Raji (cell line): ENCODE data around the gene CACUL1.

Experiments
- POLR2A ChIP-seq: IDR thresholded peaks from 2 replicates; pipeline ENCODE4 v1.6.1; 2011; ENCODE audit warnings: low read depth, low read length, control low read depth; ENCODE audit not compliant: insufficient read depth

The CACUL1 gene

DNA sequence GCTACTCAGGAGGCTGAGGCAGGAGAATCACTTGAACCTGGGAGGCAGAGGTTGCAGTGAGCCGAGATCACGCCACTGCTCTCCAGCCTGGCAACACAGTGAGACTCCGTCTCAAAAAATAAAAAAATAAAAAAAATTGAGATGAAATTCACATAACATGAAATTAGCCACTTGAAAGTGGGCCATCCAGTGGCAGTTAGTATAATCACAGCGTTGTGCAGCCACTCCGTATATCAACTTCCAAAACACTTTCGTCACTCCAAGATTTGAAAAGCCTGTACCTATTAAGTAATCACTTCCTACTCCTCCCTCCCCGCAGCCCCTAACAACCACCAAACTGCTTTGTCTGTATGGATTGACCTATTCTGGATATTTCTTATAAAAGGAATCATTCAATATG lies 20.7 kb upstream of the CACUL1 start:
- no peak for TF ChIP-seq POLR2A

- TF ChIP-seq POLR2A = no peak
Observed at GRCh38 chr10:118773041-118773440, 18.3 kb upstream of the CACUL1 start.

GRCh38 chr10:118771976-118772375 lies 17.2 kb upstream of the CACUL1 start:
- TF ChIP-seq POLR2A = no peak

DNA sequence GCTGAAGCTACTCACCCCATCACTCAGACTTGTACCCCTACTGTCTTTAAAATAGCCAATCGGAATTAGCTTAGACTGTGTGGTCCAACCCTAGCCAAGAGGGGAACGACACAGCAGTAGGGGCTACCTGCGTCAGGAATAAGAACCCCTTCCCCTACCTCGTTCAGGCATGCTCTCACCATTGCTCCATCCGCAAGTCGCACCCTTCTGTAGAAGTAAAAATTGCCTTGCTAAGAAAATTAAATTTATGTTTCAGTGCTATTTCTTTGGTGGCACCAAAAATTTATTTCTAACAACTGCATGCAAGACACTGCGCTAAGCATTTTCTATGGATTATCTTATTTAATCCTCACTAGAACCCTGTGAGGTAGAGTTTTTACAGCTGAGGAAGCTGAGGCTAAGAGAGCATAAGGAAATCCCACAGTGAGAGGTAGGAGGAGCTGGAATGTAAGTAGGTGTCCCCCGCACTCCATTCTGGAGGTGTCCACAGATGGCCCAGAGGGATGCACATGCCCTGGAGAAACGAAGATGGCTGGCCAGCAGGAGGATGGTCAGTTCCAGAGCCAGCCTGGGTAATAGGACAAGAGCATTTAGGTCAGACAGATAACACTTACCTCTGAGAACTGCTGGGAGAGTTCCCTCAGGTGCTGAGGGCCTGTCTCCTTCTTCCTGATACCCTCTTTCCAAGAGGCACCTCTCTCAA lies 15.3 kb upstream of the CACUL1 start:
- no peak for TF ChIP-seq POLR2A

DNA sequence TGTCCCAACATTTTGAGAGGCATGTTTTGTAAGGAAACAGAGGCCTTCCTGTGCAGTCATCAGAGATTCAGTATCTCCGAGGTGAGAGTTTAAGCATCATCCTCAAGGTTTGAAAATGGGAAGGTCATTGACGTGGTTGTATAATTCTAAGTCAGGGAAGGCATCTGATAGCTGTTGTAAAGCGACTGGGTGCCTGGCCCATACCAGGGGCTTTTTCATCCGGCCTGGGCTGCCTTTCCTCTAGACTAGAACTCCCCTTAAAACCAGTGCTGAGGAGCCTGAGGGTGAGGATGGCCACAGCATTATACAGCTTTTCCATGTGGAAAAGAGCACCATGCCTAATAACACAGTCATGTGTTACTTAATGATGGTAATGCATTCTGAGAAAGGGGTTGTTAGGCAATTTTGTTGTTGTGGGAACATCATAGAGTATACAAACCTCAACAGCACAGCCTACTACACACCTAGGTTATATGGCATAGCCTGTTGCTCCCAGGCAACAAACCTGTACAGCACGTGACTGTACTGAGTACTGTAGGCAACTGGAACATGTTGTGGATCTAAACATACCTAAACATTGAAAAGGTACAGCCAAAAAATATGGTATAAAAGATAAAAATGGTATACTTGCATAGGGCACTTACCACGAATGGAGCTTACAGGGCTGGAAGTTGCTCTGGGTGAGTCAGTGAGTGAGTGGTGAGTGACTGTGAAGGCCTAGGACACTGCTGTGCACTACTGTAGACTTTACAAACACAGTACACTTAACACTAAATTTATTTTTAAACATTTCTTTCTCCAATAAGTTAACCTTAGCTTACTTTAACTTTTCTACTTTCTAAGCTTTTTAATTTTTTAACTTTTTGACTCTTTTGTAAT lies 13.5 kb upstream of the CACUL1 start:
- TF ChIP-seq POLR2A = no peak

DNA sequence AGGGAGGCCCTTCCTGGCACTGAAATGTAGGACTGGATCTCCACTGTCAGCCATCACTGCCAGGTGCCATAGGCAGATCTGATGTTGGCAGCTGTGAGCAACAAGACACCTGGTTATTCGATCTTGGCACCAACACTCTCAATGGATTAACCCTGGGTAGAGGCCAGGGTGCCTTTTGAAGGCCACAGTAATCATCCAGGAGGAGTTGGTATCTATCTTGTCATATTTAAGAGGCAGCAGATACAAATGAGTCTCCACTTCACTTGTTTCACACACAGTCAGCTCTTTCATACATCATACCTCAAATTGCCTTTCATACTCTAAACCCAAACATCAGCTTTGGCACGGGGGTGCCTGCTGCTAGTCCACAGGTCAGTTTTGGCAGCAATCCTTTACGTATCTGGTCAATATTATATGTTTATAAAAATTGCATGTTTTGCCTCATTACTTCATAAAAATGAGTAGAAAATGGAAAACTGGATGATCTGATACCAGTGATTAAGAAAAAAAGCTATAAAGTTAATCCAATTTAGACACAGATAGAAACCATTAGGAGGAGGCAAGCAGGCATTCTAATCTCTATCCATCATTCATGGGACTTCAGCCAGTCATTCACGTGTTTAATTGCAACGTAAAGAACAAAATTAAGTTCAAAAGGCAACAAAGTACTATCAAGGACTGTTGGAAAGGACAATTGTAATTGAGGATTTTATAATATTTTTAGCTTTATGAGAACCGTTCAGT lies 12.7 kb upstream of the CACUL1 start:
- no peak for TF ChIP-seq POLR2A

DNA sequence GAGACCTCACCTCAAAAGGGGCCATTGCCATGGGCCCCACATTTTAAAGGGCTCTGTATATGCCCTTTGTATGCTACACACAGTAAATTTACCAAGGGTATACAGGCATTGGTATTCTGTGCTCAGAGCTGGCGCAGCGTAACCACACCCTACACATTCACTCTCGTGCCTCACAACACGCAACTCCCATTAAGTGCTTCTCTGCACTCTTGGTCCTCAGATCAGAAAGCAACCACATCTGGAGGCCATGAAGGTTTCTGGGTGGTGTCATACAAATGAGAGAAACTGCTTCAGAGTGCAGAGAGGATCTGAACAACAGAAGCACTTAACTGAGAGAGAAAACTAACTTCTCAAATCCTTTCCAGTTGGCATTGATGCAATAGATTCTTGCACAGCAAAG lies 9.4 kb upstream of the CACUL1 start:
- TF ChIP-seq POLR2A = no peak

GRCh38 chr10:118763202-118763988 lies 8.6 kb upstream of the CACUL1 start:
- no peak for TF ChIP-seq POLR2A

- TF ChIP-seq POLR2A = no peak
Observed at GRCh38 chr10:118760265-118760664, 5.5 kb upstream of the CACUL1 start.

DNA sequence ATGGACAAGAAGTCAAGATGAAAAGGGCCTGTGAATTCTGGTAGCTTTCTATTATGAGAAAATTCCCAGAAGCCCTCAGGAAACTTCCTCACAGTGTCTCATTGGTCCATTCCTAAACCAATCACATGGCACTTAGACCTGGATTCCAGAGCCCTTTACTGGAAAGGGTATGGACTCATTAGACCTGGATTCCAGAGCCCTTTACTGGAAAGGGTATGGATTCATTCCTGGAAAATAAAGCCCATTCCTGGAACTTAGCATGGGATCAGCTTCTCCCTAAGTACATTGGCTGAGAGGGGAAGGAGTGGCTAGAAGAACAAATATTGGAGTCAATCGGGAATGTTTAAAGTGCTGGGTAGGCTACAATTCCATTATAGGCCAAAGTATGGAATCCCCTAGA lies 3.7 kb upstream of the CACUL1 start:
- no peak for TF ChIP-seq POLR2A

- TF ChIP-seq POLR2A = no peak
Observed at GRCh38 chr10:118754229-118754555, 578 bp downstream of the CACUL1 start.

- no peak for TF ChIP-seq POLR2A
Observed at GRCh38 chr10:118753331-118754228, 1.2 kb downstream of the CACUL1 start.

- TF ChIP-seq POLR2A = no peak
Observed at GRCh38 chr10:118752409-118752808, 2.4 kb downstream of the CACUL1 start.

DNA sequence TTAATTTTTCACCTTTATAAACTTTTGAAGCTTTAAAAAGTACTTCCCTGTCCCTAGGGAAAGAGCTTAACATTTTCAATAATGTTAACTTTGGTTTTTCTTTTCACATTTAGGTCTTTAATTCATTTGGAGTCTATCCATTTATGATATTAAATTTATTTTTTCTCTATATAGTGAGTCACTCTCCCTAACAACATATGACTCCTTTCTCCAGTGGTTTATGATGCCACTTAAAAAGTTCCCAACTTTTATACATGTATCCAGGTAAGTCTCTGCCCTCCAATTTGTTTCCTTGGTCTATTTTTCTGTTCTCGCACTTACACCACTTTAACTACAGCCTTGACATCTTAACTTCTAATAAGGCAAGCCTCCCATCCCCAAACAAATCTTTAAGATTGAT lies 3.5 kb downstream of the CACUL1 start:
- no peak for TF ChIP-seq POLR2A
